Keratinocyte (primary cell): ENCODE results near the gene NR2E3. TPM values are rescaled to one million over a fixed set of nuclear protein-coding genes. Genes with fewer than 3 reads are reported as not detected.

Source experiments
- DNase-seq: peaks from one replicate; pipeline ENCODE4 v3.0.0-alpha.2; 2011; ENCODE audit warnings: low read depth, missing footprints, low spot score
- FAIRE-seq: peaks from 2 replicates; lab custom pipeline; 2011; peaks lifted over from hg19 to GRCh38; lab: Jason Lieb, UNC
- H2AFZ ChIP-seq: 2 replicates; pipeline ENCODE4 v1.6.0; 2012; ENCODE audit warnings: low read length, control low read depth, inconsistent platforms; ENCODE audit not compliant: control insufficient read depth
- H3K27ac ChIP-seq: 2 replicates; pipeline ENCODE4 v1.5.1; 2011; ENCODE audit warnings: low read length; ENCODE audit not compliant: control insufficient read depth, insufficient read depth
- H3K27me3 ChIP-seq: 3 replicates; pipeline ENCODE4 v1.6.0; 2011; ENCODE audit warnings: low read length; ENCODE audit not compliant: control insufficient read depth, insufficient read depth; ENCODE audit errors: extremely low read depth
- H3K36me3 ChIP-seq, 2 experiments: 2 replicates in 1 of 2; 3 replicates in 1 of 2; pipeline ENCODE4 v1.5.1; 2011; ENCODE audit warnings: low read length in 2 of 2, mild to moderate bottlenecking in 1 of 2; ENCODE audit not compliant: control insufficient read depth in 2 of 2, insufficient read depth in 2 of 2; ENCODE audit errors: extremely low read depth in 1 of 2
- H3K4me1 ChIP-seq: 3 replicates; pipeline ENCODE4 v1.5.1; 2011; ENCODE audit warnings: low read length; ENCODE audit not compliant: control insufficient read depth, insufficient read depth; ENCODE audit errors: extremely low read depth
- H3K4me2 ChIP-seq: 3 replicates; pipeline ENCODE4 v1.6.0; 2011; ENCODE audit warnings: low read depth, low read length; ENCODE audit not compliant: control insufficient read depth, insufficient read depth; ENCODE audit errors: extremely low read depth
- H3K4me3 ChIP-seq, 3 experiments: fragments of 200-600 bp in 1 of 3; sonication (generic) in 1 of 3; 2 replicates in 2 of 3; 3 replicates in 1 of 3; pipeline ENCODE4 v1.5.1; 2011 to 2016; ENCODE audit warnings: low read length in 3 of 3, mild to moderate bottlenecking in 3 of 3, control low read depth in 2 of 3, inconsistent platforms in 1 of 3, low read depth in 1 of 3, mixed read lengths in 1 of 3, mixed run types in 1 of 3, moderate library complexity in 1 of 3; ENCODE audit not compliant: control insufficient read depth in 2 of 3, insufficient read depth in 2 of 3; ENCODE audit errors: extremely low read depth in 1 of 3
- H3K79me2 ChIP-seq: 2 replicates; pipeline ENCODE4 v1.6.0; 2012; ENCODE audit warnings: low read length; ENCODE audit not compliant: control insufficient read depth, insufficient read depth
- H3K9ac ChIP-seq: 3 replicates; pipeline ENCODE4 v1.6.0; 2011; ENCODE audit warnings: low read length; ENCODE audit not compliant: control insufficient read depth, insufficient read depth; ENCODE audit errors: extremely low read depth
- H3K9me1 ChIP-seq: 3 replicates; pipeline ENCODE4 v1.6.0; 2011; ENCODE audit warnings: low read length; ENCODE audit not compliant: control insufficient read depth, insufficient read depth; ENCODE audit errors: extremely low read depth
- H3K9me3 ChIP-seq: 2 replicates; pipeline ENCODE4 v1.5.1; 2012; ENCODE audit warnings: low read depth, low read length; ENCODE audit not compliant: control insufficient read depth
- H4K20me1 ChIP-seq: 3 replicates; pipeline ENCODE4 v1.6.0; 2011; ENCODE audit warnings: low read length; ENCODE audit not compliant: control insufficient read depth, insufficient read depth; ENCODE audit errors: extremely low read depth
- EZH2 ChIP-seq: IDR thresholded peaks from one replicate; pipeline ENCODE4 v1.6.1; 2012; ENCODE audit warnings: inconsistent platforms, mild to moderate bottlenecking, low read length, moderate library complexity
- dilution Hi-C: fragments of 300-500 bp; cut with MboI; formaldehyde crosslinking; loops from one replicate; pipeline ENCODE4 v1.7.0; 2020; ENCODE audit warnings: low sequenced_read_pairs; ENCODE audit not compliant: extremely low pct_ligation_motif_present
- polyA plus RNA-seq, 5 experiments: library from polyadenylated mRNA; depleted of rRNA in 3 of 5; stranded (reverse) in 3 of 5; stranded (forward) in 1 of 5; unstranded in 1 of 5; fragments of >200 nt; gene quantifications; 1 replicate in 1 of 5; 2 replicates in 3 of 5; 3 replicates in 1 of 5; pipeline versions ENCODE4 v1.2.1 to v1.2.3, GENCODE V29; 2011 to 2012; ENCODE audit warnings: missing spikeins in 2 of 5, low read depth in 1 of 5, low replicate concordance in 1 of 5
- TF ChIP-seq, protein P1 (sequence below), 3 experiments: IDR thresholded peaks in 1 of 3; conservative IDR thresholded peaks in 1 of 3; optimal IDR thresholded peaks in 1 of 3; 2 replicates in 2 of 3; 3 replicates in 1 of 3; pipeline versions ENCODE3 to v1.5.1; 2011; ENCODE audit warnings: low read length in 3 of 3, mild to moderate bottlenecking in 3 of 3, moderate library complexity in 2 of 3, control low read depth in 1 of 3, inconsistent platforms in 1 of 3; ENCODE audit not compliant: insufficient read depth in 2 of 3; ENCODE audit errors: extremely low read depth in 1 of 3

NR2E3 gene
- polyA plus RNA-seq, 1 donor (not counting 4 experiments of a cell fraction or from before 2014, with no cell fraction given), result 0.46 TPM

DNA sequence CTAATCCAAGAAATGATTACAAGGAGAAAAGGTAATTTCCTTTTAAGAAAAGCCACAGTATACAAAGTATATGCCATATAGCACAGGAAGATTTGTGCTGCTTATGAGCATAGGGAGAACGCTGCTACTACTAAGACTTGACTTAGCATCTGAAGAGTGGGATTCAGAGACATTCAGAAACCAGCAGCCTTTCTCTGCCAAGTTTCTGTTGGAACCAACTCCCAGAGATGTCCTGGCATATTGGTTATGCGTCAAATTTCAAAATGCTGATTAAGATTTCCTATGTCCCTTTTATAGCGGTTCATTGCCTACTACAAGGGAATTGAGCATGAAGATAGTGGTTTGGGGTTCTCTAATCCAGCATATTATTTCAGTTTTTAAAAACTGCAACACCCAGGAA is 4.9 kb downstream of the NR2E3 start:
- no peak overlapping the region for H3K27ac ChIP-seq
- H3K27me3 ChIP-seq, result no peaks in the 10 kb centered on the region
- peaks cover 2% of the 10 kb centered on the region for H3K9me3 ChIP-seq
- H3K4me3 ChIP-seq, result no peak overlapping the region
- no peak for FAIRE-seq
- no peaks in the 10 kb centered on the region for H3K79me2 ChIP-seq
- H3K36me3 ChIP-seq, result peaks cover 3 to 6% of the 10 kb centered on the region in 2 experiments
- no peaks in the 10 kb centered on the region for H3K4me1 ChIP-seq
- TF ChIP-seq, protein P1, sequence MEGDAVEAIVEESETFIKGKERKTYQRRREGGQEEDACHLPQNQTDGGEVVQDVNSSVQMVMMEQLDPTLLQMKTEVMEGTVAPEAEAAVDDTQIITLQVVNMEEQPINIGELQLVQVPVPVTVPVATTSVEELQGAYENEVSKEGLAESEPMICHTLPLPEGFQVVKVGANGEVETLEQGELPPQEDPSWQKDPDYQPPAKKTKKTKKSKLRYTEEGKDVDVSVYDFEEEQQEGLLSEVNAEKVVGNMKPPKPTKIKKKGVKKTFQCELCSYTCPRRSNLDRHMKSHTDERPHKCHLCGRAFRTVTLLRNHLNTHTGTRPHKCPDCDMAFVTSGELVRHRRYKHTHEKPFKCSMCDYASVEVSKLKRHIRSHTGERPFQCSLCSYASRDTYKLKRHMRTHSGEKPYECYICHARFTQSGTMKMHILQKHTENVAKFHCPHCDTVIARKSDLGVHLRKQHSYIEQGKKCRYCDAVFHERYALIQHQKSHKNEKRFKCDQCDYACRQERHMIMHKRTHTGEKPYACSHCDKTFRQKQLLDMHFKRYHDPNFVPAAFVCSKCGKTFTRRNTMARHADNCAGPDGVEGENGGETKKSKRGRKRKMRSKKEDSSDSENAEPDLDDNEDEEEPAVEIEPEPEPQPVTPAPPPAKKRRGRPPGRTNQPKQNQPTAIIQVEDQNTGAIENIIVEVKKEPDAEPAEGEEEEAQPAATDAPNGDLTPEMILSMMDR (optimal IDR thresholded peaks at IDR 0.05 in 1 of 3, IDR thresholded peaks at IDR 0.05 in 1 of 3, conservative IDR thresholded peaks at IDR 0.05 in 1 of 3; ENCODE audit: extremely low read depth in 1 of 3, insufficient read depth in 2 of 3, low read length in 3 of 3), result no peak
- TF ChIP-seq EZH2, result no peak
- H2AFZ ChIP-seq, result no peak overlapping the region
- no peaks in the 10 kb centered on the region for H4K20me1 ChIP-seq
- H3K4me2 ChIP-seq, result no peak overlapping the region
- H3K9ac ChIP-seq, result no peak overlapping the region
- no peaks in the 10 kb centered on the region for H3K9me1 ChIP-seq
- dilution Hi-C loops, result no loop called here
- no peak for DNase-seq

DNA sequence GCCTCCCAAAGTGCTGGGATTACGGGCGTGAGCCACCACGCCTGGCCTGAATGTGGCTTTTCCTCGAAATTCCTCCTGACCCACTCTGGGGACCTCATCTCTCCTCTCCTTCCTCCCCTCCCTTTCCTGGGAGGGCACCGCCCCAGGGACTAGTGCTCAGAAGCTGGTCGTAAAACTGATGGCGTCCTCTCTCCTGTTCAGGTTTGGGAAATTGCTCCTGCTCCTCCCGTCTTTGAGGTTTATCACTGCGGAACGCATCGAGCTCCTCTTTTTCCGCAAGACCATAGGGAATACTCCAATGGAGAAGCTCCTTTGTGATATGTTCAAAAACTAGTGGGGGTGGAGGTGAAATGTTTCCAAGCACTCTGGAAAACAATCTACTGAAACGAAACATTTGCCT is 7.0 kb downstream of the NR2E3 start:
- Histone ChIP-seq H2AFZ (no peak overlapping the region), H3K4me3 (no peak overlapping the region), H4K20me1 (no peaks in the 10 kb centered on the region), H3K4me1 (no peaks in the 10 kb centered on the region), H3K27me3 (no peaks in the 10 kb centered on the region), H3K36me3 (peaks cover 3 to 8% of the 10 kb centered on the region in 2 experiments), H3K9ac (no peak overlapping the region), H3K9me3 (peaks cover 8% of the 10 kb centered on the region), H3K4me2 (no peak overlapping the region), H3K79me2 (no peaks in the 10 kb centered on the region), H3K9me1 (no peaks in the 10 kb centered on the region), H3K27ac (no peak overlapping the region)
- DNase-seq (no peak), FAIRE-seq (no peak)
- dilution Hi-C loops, result no loop called here
- TF ChIP-seq, protein P1 (optimal IDR thresholded peaks at IDR 0.05 in 1 of 3, IDR thresholded peaks at IDR 0.05 in 1 of 3, conservative IDR thresholded peaks at IDR 0.05 in 1 of 3; ENCODE audit: extremely low read depth in 1 of 3, insufficient read depth in 2 of 3, low read length in 3 of 3), result no peak
- no peak for TF ChIP-seq EZH2
